Endothelial cell (in vitro differentiated cells): ENCODE results near the gene SMIM14. TPM values are rescaled to one million over a fixed set of nuclear protein-coding genes. Genes with fewer than 3 reads are reported as not detected.

Source experiments
- DNase-seq: peaks from one replicate; pipeline ENCODE4 v3.0.0; 2021; ENCODE audit warnings: low spot score
- H3K27ac Mint-ChIP-seq: one replicate; pipeline ENCODE4 v1.8.0; 2021; ENCODE audit warnings: mixed read lengths, inconsistent platforms; ENCODE audit not compliant: unreplicated experiment
- H3K27me3 Mint-ChIP-seq: one replicate; pipeline ENCODE4 v1.8.0; 2021; ENCODE audit warnings: mild to moderate bottlenecking, moderate library complexity, mixed read lengths, inconsistent platforms; ENCODE audit not compliant: unreplicated experiment
- H3K36me3 Mint-ChIP-seq: one replicate; pipeline ENCODE4 v1.8.0; 2021; ENCODE audit warnings: mild to moderate bottlenecking, low read depth, mixed read lengths, inconsistent platforms; ENCODE audit not compliant: unreplicated experiment
- H3K4me1 Mint-ChIP-seq: one replicate; pipeline ENCODE4 v1.8.0; 2021; ENCODE audit warnings: mild to moderate bottlenecking, mixed read lengths, inconsistent platforms; ENCODE audit not compliant: unreplicated experiment
- H3K4me3 Mint-ChIP-seq: one replicate; pipeline ENCODE4 v1.8.0; 2021; ENCODE audit warnings: mild to moderate bottlenecking, mixed read lengths, inconsistent platforms; ENCODE audit not compliant: unreplicated experiment
- H3K9me3 Mint-ChIP-seq: one replicate; pipeline ENCODE4 v1.8.0; 2021; ENCODE audit warnings: mixed read lengths, inconsistent platforms; ENCODE audit not compliant: unreplicated experiment
- total RNA-seq: library from RNA; stranded (reverse); fragmentation: NEBNext Ultra II Directional; extraction: Animal tissue kit (Norgen Biotek cat#: 25700); gene quantifications from one replicate; pipeline ENCODE4 v1.2.1, GENCODE V29; 2021; ENCODE audit not compliant: unreplicated experiment
- TF ChIP-seq, protein P1 (sequence below): fragments of 200-600 bp; sonication (generic); IDR thresholded peaks from one replicate; pipeline ENCODE4 v1.5.0; 2021; ENCODE audit warnings: antibody characterized with exemption; ENCODE audit not compliant: unreplicated experiment

SMIM14 gene
- total RNA-seq, 1 donor from 2014 or later: 19.4 TPM

GRCh38 chr4:39668887-39669286 is 30.2 kb upstream of the SMIM14 start:
- DNase-seq: no peak
- H3K9me3 Mint-ChIP-seq: no peaks in the 10 kb centered on the region
- H3K36me3 Mint-ChIP-seq: no peaks in the 10 kb centered on the region
- H3K27ac Mint-ChIP-seq: no peak overlapping the region
- no peak overlapping the region for H3K4me3 Mint-ChIP-seq
- peaks cover 2% of the 10 kb centered on the region for H3K4me1 Mint-ChIP-seq
- H3K27me3 Mint-ChIP-seq: peaks cover 2% of the 10 kb centered on the region
- TF ChIP-seq, protein P1, sequence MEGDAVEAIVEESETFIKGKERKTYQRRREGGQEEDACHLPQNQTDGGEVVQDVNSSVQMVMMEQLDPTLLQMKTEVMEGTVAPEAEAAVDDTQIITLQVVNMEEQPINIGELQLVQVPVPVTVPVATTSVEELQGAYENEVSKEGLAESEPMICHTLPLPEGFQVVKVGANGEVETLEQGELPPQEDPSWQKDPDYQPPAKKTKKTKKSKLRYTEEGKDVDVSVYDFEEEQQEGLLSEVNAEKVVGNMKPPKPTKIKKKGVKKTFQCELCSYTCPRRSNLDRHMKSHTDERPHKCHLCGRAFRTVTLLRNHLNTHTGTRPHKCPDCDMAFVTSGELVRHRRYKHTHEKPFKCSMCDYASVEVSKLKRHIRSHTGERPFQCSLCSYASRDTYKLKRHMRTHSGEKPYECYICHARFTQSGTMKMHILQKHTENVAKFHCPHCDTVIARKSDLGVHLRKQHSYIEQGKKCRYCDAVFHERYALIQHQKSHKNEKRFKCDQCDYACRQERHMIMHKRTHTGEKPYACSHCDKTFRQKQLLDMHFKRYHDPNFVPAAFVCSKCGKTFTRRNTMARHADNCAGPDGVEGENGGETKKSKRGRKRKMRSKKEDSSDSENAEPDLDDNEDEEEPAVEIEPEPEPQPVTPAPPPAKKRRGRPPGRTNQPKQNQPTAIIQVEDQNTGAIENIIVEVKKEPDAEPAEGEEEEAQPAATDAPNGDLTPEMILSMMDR: no peak

DNA sequence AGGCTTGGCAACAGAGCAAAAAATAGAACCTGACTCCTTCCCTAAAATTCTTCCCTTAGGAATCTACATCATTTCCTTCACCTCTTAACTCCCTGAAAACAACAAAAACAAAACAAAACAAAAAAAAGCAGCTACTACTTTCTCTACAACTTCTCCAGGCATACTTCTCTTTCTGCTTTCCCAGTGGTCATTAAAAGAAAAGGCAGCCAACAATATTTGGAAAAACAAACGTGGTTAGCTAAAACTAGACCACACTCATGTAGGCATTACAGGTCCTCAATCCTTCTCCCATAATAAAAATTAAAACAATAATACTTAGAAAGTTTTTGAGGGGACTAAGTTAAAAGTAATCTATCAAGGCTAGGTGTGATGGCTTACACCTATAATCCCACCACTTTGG is 29.0 kb upstream of the SMIM14 start:
- TF ChIP-seq, protein P1: no peak
- peaks cover 2% of the 10 kb centered on the region for H3K27me3 Mint-ChIP-seq
- no peaks in the 10 kb centered on the region for H3K36me3 Mint-ChIP-seq
- H3K9me3 Mint-ChIP-seq: no peaks in the 10 kb centered on the region
- H3K4me3 Mint-ChIP-seq: no peak overlapping the region
- no peak overlapping the region for H3K27ac Mint-ChIP-seq
- peaks cover 2% of the 10 kb centered on the region for H3K4me1 Mint-ChIP-seq
- no peak for DNase-seq

GRCh38 chr4:39664828-39665731 is 26.4 kb upstream of the SMIM14 start:
- H3K9me3 Mint-ChIP-seq: no peaks in the 10 kb centered on the region

GRCh38 chr4:39662683-39663082 is 24.0 kb upstream of the SMIM14 start:
- Mint-ChIP-seq H3K4me1 (peaks cover 2% of the 10 kb centered on the region), H3K36me3 (no peaks in the 10 kb centered on the region), H3K27me3 (no peaks in the 10 kb centered on the region), H3K4me3 (no peak overlapping the region), H3K27ac (no peak overlapping the region), H3K9me3 (no peaks in the 10 kb centered on the region)
- TF ChIP-seq, protein P1: no peak
- DNase-seq: no peak

More at GRCh38 chr4:39664828-39665731, 26.4 kb upstream of the SMIM14 start:
- H3K36me3 Mint-ChIP-seq: no peaks in the 10 kb centered on the region
- TF ChIP-seq, protein P1: no peak
- peaks cover 2% of the 10 kb centered on the region for H3K27me3 Mint-ChIP-seq
- H3K27ac Mint-ChIP-seq: no peak overlapping the region
- peaks cover 2% of the 10 kb centered on the region for H3K4me1 Mint-ChIP-seq
- H3K4me3 Mint-ChIP-seq: no peak overlapping the region
- no peak for DNase-seq

DNA sequence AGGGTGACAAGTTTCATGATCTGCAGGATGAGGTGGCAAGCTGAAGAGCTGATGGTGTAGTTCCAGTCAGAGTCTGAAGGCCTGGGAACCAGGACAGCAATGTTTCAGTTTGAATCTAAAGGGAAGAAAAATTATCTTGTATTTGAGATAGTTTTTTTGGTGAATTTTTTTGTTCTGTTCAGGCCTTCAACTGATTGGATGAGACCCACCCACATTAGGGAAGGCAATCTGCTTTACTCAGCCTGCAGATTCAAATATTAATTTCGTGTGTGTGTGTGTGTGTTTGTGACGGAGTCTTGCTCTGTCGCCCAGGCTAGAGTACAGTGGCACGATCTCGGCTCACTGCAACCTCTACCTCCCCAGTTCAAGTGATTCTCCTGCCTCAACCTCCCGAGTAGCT is 22.1 kb upstream of the SMIM14 start:
- TF ChIP-seq, protein P1: no peak
- no peaks in the 10 kb centered on the region for H3K9me3 Mint-ChIP-seq
- H3K27ac Mint-ChIP-seq: no peak overlapping the region
- H3K4me1 Mint-ChIP-seq: peaks cover 5% of the 10 kb centered on the region
- no peak for DNase-seq
- H3K4me3 Mint-ChIP-seq: no peak overlapping the region
- H3K36me3 Mint-ChIP-seq: no peaks in the 10 kb centered on the region
- H3K27me3 Mint-ChIP-seq: no peaks in the 10 kb centered on the region
